ENCODE measurements around the gene POU6F1.

GRCh38 chr12:51209259-51209658 lies 8.6 kb downstream of the POU6F1 start:
- TF ChIP-seq CTCF (conservative IDR thresholded peaks at IDR 0.05; ENCODE audit: low read length): no peak
- TF ChIP-seq EZH2phosphoT487 (IDR thresholded peaks at IDR 0.05; ENCODE audit: borderline replicate concordance, low read depth, low read length): no peak
